GM23338 (cell line): Measurements from ENCODE around the gene MEI1. TPM values are rescaled to one million over a fixed set of nuclear protein-coding genes. Genes with fewer than 3 reads are reported as not detected.

Experiments
- ATAC-seq: fragments of 200-7000 bp; cut with Tn5 transposase; 3 replicates; pipeline ENCODE4 v1.9.1; 2020
- DNase-seq: peaks from one replicate; pipeline ENCODE4 v3.0.0-alpha.2; 2015; ENCODE audit warnings: low spot score
- H2AFZ ChIP-seq: fragments of 200-600 bp; sonication (generic); 2 replicates; pipeline ENCODE4 v1.8.0; 2016; ENCODE audit warnings: antibody characterized with exemption, mild to moderate bottlenecking, moderate library complexity
- H3F3A ChIP-seq: fragments of 200-600 bp; sonication (generic); replicated peaks from 2 replicates; pipeline ENCODE4 v1.8.0; 2017; ENCODE audit warnings: antibody characterized with exemption, mixed run types, low read depth
- H3K27ac ChIP-seq: fragments of 200-600 bp; sonication (generic); 2 replicates; pipeline ENCODE4 v1.6.1; 2016; ENCODE audit warnings: low read depth
- H3K27me3 ChIP-seq: fragments of 200-600 bp; sonication (generic); 2 replicates; pipeline ENCODE4 v1.8.0; 2016; ENCODE audit warnings: mild to moderate bottlenecking, mixed run types, moderate library complexity; ENCODE audit not compliant: insufficient read depth
- H3K36me3 ChIP-seq: fragments of 200-600 bp; sonication (generic); 2 replicates; pipeline ENCODE4 v1.8.0; 2016; ENCODE audit warnings: mild to moderate bottlenecking; ENCODE audit not compliant: insufficient read depth
- H3K4me1 ChIP-seq: fragments of 200-600 bp; sonication (generic); 2 replicates; pipeline ENCODE4 v1.8.0; 2016; ENCODE audit warnings: mild to moderate bottlenecking, moderate library complexity; ENCODE audit not compliant: insufficient read depth
- H3K4me2 ChIP-seq: fragments of 200-600 bp; sonication (generic); 2 replicates; pipeline ENCODE4 v1.7.1; 2017; ENCODE audit warnings: mixed run types
- H3K4me3 ChIP-seq: fragments of 200-600 bp; sonication (generic); 2 replicates; pipeline ENCODE4 v1.6.1; 2016; ENCODE audit warnings: mixed run types
- H3K79me2 ChIP-seq: fragments of 200-600 bp; sonication (generic); replicated peaks from 2 replicates; pipeline ENCODE4 v1.8.0; 2017; ENCODE audit warnings: mild to moderate bottlenecking; ENCODE audit not compliant: insufficient read depth
- H3K9me2 ChIP-seq: fragments of 200-600 bp; sonication (generic); 2 replicates; pipeline ENCODE4 v1.8.0; 2017; ENCODE audit not compliant: insufficient read depth
- H4K20me1 ChIP-seq: fragments of 200-600 bp; sonication (generic); replicated peaks from 2 replicates; pipeline ENCODE4 v1.8.0; 2017; ENCODE audit warnings: mild to moderate bottlenecking; ENCODE audit not compliant: insufficient read depth
- H3K27ac Mint-ChIP-seq: 2 replicates; pipeline ENCODE4 v1.8.0; 2020; ENCODE audit warnings: inconsistent platforms, mild to moderate bottlenecking, moderate library complexity, mixed read lengths
- H3K27me3 Mint-ChIP-seq: 3 replicates; pipeline ENCODE4 v1.8.0; 2022; ENCODE audit warnings: low read depth, mild to moderate bottlenecking, moderate library complexity, mixed read lengths, inconsistent platforms; ENCODE audit not compliant: insufficient read depth, poor library complexity
- H3K36me3 Mint-ChIP-seq: 3 replicates; pipeline ENCODE4 v1.8.0; 2021; ENCODE audit warnings: low read depth, mild to moderate bottlenecking, inconsistent platforms, moderate library complexity, mixed read lengths
- H3K4me1 Mint-ChIP-seq: 3 replicates; pipeline ENCODE4 v1.8.0; 2020; ENCODE audit warnings: mild to moderate bottlenecking, inconsistent platforms, mixed read lengths
- H3K4me3 Mint-ChIP-seq: 3 replicates; pipeline ENCODE4 v1.8.0; 2021; ENCODE audit warnings: moderate library complexity, mild to moderate bottlenecking, inconsistent platforms, mixed read lengths
- H3K9me3 Mint-ChIP-seq: 3 replicates; pipeline ENCODE4 v1.8.0; 2020; ENCODE audit warnings: moderate library complexity, mild to moderate bottlenecking, inconsistent platforms, mixed read lengths
- CREB1 ChIP-seq: fragments of 250-450 bp; sonication (Bioruptor Pico); IDR thresholded peaks from 2 replicates; pipeline ENCODE4 v1.5.0; 2020; ENCODE audit warnings: low read depth, mild to moderate bottlenecking, moderate library complexity
- EZH2 ChIP-seq: fragments of 200-600 bp; sonication (generic); IDR thresholded peaks from one replicate; pipeline ENCODE4 v1.8.0; 2017; ENCODE audit warnings: antibody characterized with exemption, mild to moderate bottlenecking, low read depth; ENCODE audit not compliant: unreplicated experiment
- EZH2phosphoT487 ChIP-seq: fragments of 200-600 bp; sonication (generic); IDR thresholded peaks from one replicate; pipeline ENCODE4 v1.8.1; 2018; ENCODE audit warnings: antibody characterized with exemption; ENCODE audit not compliant: unreplicated experiment
- JUNB ChIP-seq: IDR thresholded peaks from one replicate; pipeline ENCODE4 v1.6.1; 2016; ENCODE audit warnings: antibody characterized with exemption; ENCODE audit not compliant: unreplicated experiment
- NANOG ChIP-seq: IDR thresholded peaks from 2 replicates; pipeline ENCODE4 v1.6.1; 2016; ENCODE audit warnings: antibody characterized with exemption, borderline replicate concordance
- POLR2AphosphoS5 ChIP-seq: IDR thresholded peaks from 2 replicates; pipeline ENCODE4 v1.6.1; 2016; ENCODE audit warnings: antibody characterized with exemption, low read depth
- STAT1 ChIP-seq: IDR thresholded peaks from one replicate; pipeline ENCODE4 v1.6.1; 2016; ENCODE audit warnings: antibody characterized with exemption; ENCODE audit not compliant: unreplicated experiment
- ZNF114 ChIP-seq: fragments of 250-450 bp; sonication (Bioruptor Pico); IDR thresholded peaks from 2 replicates; pipeline ENCODE4 v1.5.0; 2020; ENCODE audit warnings: mild to moderate bottlenecking, moderate library complexity
- ZNF331 ChIP-seq: fragments of 250-450 bp; sonication (Bioruptor Pico); IDR thresholded peaks from 2 replicates; pipeline ENCODE4 v1.5.0; 2020; ENCODE audit warnings: low read depth, mild to moderate bottlenecking, moderate library complexity
- polyA plus RNA-seq: library from polyadenylated mRNA; unstranded; fragments of >200 nt; fragmentation: Nextera tagmentation; extraction: Ambion mirVana; gene quantifications from 2 replicates; pipeline ENCODE4 v1.2.1, GENCODE V29; 2016
- total RNA-seq: library from RNA; depleted of rRNA; stranded (reverse); fragments of >200 nt; shearing (Covaris generic); gene quantifications from 2 replicates; pipeline ENCODE4 v1.2.3, GENCODE V29; 2014
- TF ChIP-seq, protein P1 (sequence below): fragments of 250-450 bp; sonication (Bioruptor Pico); IDR thresholded peaks from 2 replicates; pipeline ENCODE4 v1.5.0; 2020; ENCODE audit warnings: mild to moderate bottlenecking, moderate library complexity
- TF ChIP-seq, protein P2 (sequence below): IDR thresholded peaks from one replicate; pipeline ENCODE4 v1.6.1; 2018; ENCODE audit warnings: antibody characterized with exemption; ENCODE audit not compliant: unreplicated experiment
- TF ChIP-seq, protein P3 (sequence below): IDR thresholded peaks from 2 replicates; pipeline ENCODE4 v1.6.1; 2016; ENCODE audit warnings: antibody characterized with exemption
- TF ChIP-seq, protein P4 (sequence below), 2 experiments: fragments of 200-600 bp in 1 of 2; sonication (generic) in 1 of 2; conservative IDR thresholded peaks; 2 replicates each; pipeline versions ENCODE4 v1.5.1 to v1.6.1; 2016 to 2017; ENCODE audit warnings: antibody characterized with exemption in 2 of 2, low read depth in 2 of 2, mild to moderate bottlenecking in 2 of 2, moderate library complexity in 1 of 2

MEI1 gene
- total and polyA plus RNA-seq, 2 experiments from 2014 or later, result 0.28 to 0.87 TPM

DNA sequence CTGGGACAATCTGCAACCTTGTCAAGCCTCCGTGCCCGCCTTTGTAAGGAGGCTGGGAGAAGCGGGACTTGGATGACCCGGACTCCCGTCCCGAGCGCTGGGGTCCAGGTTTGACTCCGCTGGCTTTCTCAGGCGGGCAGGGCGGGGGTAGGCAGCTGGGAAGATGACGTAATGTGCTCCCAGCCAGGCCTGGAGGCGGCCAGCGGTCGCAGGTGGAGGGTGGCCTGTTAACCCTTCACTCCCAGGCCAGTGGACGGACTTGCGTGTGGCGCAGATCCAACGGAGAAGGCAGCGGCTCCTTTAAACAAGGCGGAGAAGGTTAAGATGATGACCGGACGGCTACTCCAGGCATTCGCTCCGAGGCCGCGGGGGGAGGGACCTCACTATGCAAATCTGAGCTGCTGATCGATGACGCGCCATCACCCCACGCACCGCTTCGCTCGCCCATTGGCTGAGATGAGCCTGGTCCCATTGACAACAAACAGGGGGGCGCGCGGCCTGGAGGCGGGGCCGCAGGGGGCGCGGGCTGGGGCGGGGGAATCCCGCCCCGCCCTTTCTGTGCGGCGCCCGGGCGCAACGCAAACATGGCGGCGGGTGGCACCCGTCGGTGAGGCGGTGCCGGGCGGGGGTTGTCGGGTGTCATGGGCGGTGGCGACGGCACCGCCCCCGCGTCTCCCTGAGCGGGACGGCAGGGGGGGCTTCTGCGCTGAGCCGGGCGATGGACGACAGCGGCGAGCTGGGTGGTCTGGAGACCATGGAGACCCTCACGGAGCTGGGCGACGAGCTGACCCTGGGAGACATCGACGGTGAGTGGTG is 133.5 kb downstream of the MEI1 start, which contains the start of gene SREBF2:
SREBF2 (plus strand) TSS at position 553 of the 816 bp plus-strand sequence; CDS start at position 719, 166 bp downstream.
- Mint-ChIP-seq H3K9me3 (no peaks in the 10 kb centered on the region), H3K27ac (peak within 1 kb of the TSS; percentile 99), H3K36me3 (peaks cover 29% of the 10 kb centered on the region), H3K27me3 (peaks cover 8% of the 10 kb centered on the region), H3K4me3 (peak within 1 kb of the TSS; percentile 99), H3K4me1 (peaks cover 29% of the 10 kb centered on the region)
- Histone ChIP-seq H3F3A (peaks cover 5% of the 10 kb centered on the region; the same call in 1 of the 2 replicates), H3K79me2 (peaks cover 46% of the 10 kb centered on the region), H3K36me3 (peaks cover 18% of the 10 kb centered on the region), H3K4me1 (peaks cover 26% of the 10 kb centered on the region), H3K27ac (peak within 1 kb of the TSS; percentile 97), H3K4me3 (peak within 1 kb of the TSS; percentile 79), H3K27me3 (no peaks in the 10 kb centered on the region), H3K9me2 (no peaks in the 10 kb centered on the region), H4K20me1 (peaks cover 10% of the 10 kb centered on the region), H3K4me2 (peak within 1 kb of the TSS; percentile 95), H2AFZ (no peak within 1 kb of the TSS)
- DNase-seq, result peak; percentile 100
- TF ChIP-seq EZH2phosphoT487 (no peak), STAT1 (no peak), EZH2 (no peak), JUNB (no peak), NANOG (no peak), CREB1 (CRISPR knock-in tag) (peak; percentile 90), ZNF114 (CRISPR knock-in tag) (no peak), ZNF331 (CRISPR knock-in tag) (no peak), POLR2AphosphoS5 (peak; percentile 75)
- TF ChIP-seq, protein P1, sequence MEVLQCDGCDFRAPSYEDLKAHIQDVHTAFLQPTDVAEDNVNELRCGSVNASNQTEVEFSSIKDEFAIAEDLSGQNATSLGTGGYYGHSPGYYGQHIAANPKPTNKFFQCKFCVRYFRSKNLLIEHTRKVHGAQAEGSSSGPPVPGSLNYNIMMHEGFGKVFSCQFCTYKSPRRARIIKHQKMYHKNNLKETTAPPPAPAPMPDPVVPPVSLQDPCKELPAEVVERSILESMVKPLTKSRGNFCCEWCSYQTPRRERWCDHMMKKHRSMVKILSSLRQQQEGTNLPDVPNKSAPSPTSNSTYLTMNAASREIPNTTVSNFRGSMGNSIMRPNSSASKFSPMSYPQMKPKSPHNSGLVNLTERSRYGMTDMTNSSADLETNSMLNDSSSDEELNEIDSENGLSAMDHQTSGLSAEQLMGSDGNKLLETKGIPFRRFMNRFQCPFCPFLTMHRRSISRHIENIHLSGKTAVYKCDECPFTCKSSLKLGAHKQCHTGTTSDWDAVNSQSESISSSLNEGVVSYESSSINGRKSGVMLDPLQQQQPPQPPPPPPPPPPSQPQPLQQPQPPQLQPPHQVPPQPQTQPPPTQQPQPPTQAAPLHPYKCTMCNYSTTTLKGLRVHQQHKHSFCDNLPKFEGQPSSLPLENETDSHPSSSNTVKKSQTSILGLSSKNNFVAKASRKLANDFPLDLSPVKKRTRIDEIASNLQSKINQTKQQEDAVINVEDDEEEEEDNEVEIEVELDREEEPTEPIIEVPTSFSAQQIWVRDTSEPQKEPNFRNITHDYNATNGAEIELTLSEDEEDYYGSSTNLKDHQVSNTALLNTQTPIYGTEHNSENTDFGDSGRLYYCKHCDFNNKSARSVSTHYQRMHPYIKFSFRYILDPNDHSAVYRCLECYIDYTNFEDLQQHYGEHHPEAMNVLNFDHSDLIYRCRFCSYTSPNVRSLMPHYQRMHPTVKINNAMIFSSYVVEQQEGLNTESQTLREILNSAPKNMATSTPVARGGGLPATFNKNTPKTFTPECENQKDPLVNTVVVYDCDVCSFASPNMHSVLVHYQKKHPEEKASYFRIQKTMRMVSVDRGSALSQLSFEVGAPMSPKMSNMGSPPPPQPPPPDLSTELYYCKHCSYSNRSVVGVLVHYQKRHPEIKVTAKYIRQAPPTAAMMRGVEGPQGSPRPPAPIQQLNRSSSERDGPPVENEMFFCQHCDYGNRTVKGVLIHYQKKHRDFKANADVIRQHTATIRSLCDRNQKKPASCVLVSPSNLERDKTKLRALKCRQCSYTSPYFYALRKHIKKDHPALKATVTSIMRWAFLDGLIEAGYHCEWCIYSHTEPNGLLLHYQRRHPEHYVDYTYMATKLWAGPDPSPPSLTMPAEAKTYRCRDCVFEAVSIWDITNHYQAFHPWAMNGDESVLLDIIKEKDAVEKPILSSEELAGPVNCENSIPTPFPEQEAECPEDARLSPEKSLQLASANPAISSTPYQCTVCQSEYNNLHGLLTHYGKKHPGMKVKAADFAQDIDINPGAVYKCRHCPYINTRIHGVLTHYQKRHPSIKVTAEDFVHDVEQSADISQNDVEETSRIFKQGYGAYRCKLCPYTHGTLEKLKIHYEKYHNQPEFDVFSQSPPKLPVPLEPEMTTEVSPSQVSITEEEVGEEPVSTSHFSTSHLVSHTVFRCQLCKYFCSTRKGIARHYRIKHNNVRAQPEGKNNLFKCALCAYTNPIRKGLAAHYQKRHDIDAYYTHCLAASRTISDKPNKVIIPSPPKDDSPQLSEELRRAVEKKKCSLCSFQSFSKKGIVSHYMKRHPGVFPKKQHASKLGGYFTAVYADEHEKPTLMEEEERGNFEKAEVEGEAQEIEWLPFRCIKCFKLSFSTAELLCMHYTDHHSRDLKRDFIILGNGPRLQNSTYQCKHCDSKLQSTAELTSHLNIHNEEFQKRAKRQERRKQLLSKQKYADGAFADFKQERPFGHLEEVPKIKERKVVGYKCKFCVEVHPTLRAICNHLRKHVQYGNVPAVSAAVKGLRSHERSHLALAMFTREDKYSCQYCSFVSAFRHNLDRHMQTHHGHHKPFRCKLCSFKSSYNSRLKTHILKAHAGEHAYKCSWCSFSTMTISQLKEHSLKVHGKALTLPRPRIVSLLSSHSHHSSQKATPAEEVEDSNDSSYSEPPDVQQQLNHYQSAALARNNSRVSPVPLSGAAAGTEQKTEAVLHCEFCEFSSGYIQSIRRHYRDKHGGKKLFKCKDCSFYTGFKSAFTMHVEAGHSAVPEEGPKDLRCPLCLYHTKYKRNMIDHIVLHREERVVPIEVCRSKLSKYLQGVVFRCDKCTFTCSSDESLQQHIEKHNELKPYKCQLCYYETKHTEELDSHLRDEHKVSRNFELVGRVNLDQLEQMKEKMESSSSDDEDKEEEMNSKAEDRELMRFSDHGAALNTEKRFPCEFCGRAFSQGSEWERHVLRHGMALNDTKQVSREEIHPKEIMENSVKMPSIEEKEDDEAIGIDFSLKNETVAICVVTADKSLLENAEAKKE (CRISPR knock-in tag), result no peak
- TF ChIP-seq, protein P2, sequence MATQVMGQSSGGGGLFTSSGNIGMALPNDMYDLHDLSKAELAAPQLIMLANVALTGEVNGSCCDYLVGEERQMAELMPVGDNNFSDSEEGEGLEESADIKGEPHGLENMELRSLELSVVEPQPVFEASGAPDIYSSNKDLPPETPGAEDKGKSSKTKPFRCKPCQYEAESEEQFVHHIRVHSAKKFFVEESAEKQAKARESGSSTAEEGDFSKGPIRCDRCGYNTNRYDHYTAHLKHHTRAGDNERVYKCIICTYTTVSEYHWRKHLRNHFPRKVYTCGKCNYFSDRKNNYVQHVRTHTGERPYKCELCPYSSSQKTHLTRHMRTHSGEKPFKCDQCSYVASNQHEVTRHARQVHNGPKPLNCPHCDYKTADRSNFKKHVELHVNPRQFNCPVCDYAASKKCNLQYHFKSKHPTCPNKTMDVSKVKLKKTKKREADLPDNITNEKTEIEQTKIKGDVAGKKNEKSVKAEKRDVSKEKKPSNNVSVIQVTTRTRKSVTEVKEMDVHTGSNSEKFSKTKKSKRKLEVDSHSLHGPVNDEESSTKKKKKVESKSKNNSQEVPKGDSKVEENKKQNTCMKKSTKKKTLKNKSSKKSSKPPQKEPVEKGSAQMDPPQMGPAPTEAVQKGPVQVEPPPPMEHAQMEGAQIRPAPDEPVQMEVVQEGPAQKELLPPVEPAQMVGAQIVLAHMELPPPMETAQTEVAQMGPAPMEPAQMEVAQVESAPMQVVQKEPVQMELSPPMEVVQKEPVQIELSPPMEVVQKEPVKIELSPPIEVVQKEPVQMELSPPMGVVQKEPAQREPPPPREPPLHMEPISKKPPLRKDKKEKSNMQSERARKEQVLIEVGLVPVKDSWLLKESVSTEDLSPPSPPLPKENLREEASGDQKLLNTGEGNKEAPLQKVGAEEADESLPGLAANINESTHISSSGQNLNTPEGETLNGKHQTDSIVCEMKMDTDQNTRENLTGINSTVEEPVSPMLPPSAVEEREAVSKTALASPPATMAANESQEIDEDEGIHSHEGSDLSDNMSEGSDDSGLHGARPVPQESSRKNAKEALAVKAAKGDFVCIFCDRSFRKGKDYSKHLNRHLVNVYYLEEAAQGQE, result peak; percentile 35
- TF ChIP-seq, protein P3, sequence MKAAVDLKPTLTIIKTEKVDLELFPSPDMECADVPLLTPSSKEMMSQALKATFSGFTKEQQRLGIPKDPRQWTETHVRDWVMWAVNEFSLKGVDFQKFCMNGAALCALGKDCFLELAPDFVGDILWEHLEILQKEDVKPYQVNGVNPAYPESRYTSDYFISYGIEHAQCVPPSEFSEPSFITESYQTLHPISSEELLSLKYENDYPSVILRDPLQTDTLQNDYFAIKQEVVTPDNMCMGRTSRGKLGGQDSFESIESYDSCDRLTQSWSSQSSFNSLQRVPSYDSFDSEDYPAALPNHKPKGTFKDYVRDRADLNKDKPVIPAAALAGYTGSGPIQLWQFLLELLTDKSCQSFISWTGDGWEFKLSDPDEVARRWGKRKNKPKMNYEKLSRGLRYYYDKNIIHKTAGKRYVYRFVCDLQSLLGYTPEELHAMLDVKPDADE, result 0 out of 2 replicates have a peak, but pooled peaks have one; percentile 23
- TF ChIP-seq, protein P4, sequence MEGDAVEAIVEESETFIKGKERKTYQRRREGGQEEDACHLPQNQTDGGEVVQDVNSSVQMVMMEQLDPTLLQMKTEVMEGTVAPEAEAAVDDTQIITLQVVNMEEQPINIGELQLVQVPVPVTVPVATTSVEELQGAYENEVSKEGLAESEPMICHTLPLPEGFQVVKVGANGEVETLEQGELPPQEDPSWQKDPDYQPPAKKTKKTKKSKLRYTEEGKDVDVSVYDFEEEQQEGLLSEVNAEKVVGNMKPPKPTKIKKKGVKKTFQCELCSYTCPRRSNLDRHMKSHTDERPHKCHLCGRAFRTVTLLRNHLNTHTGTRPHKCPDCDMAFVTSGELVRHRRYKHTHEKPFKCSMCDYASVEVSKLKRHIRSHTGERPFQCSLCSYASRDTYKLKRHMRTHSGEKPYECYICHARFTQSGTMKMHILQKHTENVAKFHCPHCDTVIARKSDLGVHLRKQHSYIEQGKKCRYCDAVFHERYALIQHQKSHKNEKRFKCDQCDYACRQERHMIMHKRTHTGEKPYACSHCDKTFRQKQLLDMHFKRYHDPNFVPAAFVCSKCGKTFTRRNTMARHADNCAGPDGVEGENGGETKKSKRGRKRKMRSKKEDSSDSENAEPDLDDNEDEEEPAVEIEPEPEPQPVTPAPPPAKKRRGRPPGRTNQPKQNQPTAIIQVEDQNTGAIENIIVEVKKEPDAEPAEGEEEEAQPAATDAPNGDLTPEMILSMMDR (conservative IDR thresholded peaks at IDR 0.05; ENCODE audit: low read depth in 2 of 2), result no peak; a peak in 1 of 4 replicates
- peak; percentile 90 for ATAC-seq
